Astrocyte of the spinal cord (primary cell): Measurements from ENCODE around the gene LRRC34.

ENCODE experiments used
- DNase-seq: peaks from one replicate; pipeline ENCODE4 v3.0.0; 2011; ENCODE audit warnings: low read depth, low spot score
- H3K4me3 ChIP-seq: 2 replicates; pipeline ENCODE4 v1.5.1; 2011; ENCODE audit warnings: low read depth, mild to moderate bottlenecking, low read length, moderate library complexity
- CTCF ChIP-seq: IDR thresholded peaks from 2 replicates; pipeline ENCODE4 v1.5.1; 2012; ENCODE audit warnings: low read depth, mild to moderate bottlenecking, low read length, inconsistent platforms
- in situ Hi-C: cut with HindIII; loops from 2 replicates; pipeline ENCODE4 v1.10.0; 2017; ENCODE audit warnings: low sequenced_read_pairs

Gene LRRC34

GRCh38 chr3:169772305-169772896 is 40.3 kb downstream of the LRRC34 start:
- peak; percentile 88 for DNase-seq
- TF ChIP-seq CTCF = no peak
- in situ Hi-C loops = no loop called here
- peak overlapping the region; percentile 100 for H3K4me3 ChIP-seq

- H3K4me3 ChIP-seq = peak overlapping the region; percentile 100
- TF ChIP-seq CTCF = no peak
- in situ Hi-C loops = no loop called here
- DNase-seq = peak; percentile 90
Measured at GRCh38 chr3:169771497-169772304, 41.0 kb downstream of the LRRC34 start.

GRCh38 chr3:169769287-169770181 is 43.2 kb downstream of the LRRC34 start, which contains the start of gene ACTRT3:
Gene ACTRT3, minus strand, starts transcription at chr3:169769561. Its CDS starts 41 bp downstream, at chr3:169769520.
- TF ChIP-seq CTCF = no peak
- DNase-seq = peak; percentile 70
- H3K4me3 ChIP-seq = peak within 1 kb of the TSS; percentile 58
- in situ Hi-C loops = no loop called here

- peak; percentile 94 for DNase-seq
Measured at GRCh38 chr3:169764882-169765612, 47.7 kb downstream of the LRRC34 start, which contains the start of gene TERC. Gene TERC, minus strand, starts transcription at chr3:169765060.

GRCh38 chr3:169764312-169764881 is 48.3 kb downstream of the LRRC34 start:
- H3K4me3 ChIP-seq = peak overlapping the region; percentile 76
- TF ChIP-seq CTCF = no peak
- peak; percentile 55 for DNase-seq
- in situ Hi-C loops = no loop called here

More at GRCh38 chr3:169764882-169765612, 47.7 kb downstream of the LRRC34 start, which contains the start of gene TERC:
- TF ChIP-seq CTCF = no peak
- peak within 1 kb of the TSS; percentile 76 for H3K4me3 ChIP-seq
- in situ Hi-C loops = no loop called here
